ENCODE results near the gene MYO5C.

Gene MYO5C

DNA sequence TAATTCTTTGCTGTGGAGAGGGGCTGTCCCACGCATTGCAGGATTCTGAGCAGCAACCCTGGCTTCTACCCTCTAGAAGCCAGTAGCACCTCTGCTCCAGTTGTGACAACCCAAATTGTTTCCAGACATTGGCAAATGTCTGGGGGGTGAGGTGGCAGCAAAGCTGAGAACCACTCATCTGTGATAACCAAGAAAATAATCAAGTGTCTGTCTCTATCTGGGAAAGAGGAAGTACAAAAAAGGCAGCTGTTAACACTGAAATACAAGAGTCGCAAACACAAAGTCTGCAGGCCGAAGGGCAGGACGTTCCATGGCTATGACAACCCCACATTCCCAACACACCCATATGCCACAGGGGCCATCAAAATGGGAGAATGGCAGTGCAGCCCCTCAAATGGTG lies 62.2 kb downstream of the MYO5C start:
- TF ChIP-seq, protein P1, sequence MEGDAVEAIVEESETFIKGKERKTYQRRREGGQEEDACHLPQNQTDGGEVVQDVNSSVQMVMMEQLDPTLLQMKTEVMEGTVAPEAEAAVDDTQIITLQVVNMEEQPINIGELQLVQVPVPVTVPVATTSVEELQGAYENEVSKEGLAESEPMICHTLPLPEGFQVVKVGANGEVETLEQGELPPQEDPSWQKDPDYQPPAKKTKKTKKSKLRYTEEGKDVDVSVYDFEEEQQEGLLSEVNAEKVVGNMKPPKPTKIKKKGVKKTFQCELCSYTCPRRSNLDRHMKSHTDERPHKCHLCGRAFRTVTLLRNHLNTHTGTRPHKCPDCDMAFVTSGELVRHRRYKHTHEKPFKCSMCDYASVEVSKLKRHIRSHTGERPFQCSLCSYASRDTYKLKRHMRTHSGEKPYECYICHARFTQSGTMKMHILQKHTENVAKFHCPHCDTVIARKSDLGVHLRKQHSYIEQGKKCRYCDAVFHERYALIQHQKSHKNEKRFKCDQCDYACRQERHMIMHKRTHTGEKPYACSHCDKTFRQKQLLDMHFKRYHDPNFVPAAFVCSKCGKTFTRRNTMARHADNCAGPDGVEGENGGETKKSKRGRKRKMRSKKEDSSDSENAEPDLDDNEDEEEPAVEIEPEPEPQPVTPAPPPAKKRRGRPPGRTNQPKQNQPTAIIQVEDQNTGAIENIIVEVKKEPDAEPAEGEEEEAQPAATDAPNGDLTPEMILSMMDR (conservative IDR thresholded peaks at IDR 0.05; ENCODE audit: low read length): no peak
- no peak overlapping the region for H3K4me3 ChIP-seq (ENCODE audit: low read length)
- peak; percentile 43 for DNase-seq (ENCODE audit: low read depth)

DNA sequence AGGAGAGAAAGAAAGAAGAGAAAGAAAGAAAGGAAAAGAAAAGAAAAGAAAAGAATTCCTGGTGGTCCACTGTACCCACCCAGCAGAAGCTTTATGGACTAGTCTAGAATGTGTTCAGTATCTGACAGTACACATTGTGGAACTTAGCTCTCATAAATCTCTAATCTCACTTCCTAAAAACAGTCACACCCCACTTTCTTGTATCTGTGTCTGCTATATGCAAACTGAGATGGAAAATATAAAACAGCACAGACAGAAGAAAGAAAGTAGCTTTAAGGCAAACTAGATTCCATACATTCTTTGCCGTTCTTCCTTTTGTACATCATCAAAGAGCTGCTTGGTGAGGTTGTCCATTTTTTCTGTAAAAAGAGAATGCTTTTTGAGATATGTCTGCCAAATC lies 63.3 kb downstream of the MYO5C start:
- TF ChIP-seq, protein P1 (conservative IDR thresholded peaks at IDR 0.05; ENCODE audit: low read length): no peak
- DNase-seq (ENCODE audit: low read depth): no peak
- no peak overlapping the region for H3K4me3 ChIP-seq (ENCODE audit: low read length)

DNA sequence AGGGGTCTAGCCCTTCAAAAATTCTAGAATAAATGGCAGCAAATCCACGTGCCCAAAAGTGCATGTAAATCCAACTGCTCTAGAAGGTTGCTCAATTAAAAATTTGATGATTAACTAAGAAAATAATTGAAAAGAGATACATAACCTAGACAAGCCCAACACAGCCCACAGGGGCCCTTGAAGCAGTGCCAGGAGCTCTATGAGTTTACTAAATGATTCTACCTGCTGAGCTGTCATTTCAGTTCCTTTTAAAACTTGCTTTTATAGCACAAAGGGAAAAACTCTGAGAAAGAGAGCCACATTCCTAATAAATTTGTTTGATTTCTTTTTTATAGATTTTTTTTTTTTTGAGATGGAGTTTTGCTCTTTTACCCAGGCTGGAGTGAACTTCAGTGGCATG lies 65.5 kb downstream of the MYO5C start:
- DNase-seq (ENCODE audit: low read depth): no peak
- no peak overlapping the region for H3K4me3 ChIP-seq (ENCODE audit: low read length)
- TF ChIP-seq, protein P1 (conservative IDR thresholded peaks at IDR 0.05; ENCODE audit: low read length): no peak

DNA sequence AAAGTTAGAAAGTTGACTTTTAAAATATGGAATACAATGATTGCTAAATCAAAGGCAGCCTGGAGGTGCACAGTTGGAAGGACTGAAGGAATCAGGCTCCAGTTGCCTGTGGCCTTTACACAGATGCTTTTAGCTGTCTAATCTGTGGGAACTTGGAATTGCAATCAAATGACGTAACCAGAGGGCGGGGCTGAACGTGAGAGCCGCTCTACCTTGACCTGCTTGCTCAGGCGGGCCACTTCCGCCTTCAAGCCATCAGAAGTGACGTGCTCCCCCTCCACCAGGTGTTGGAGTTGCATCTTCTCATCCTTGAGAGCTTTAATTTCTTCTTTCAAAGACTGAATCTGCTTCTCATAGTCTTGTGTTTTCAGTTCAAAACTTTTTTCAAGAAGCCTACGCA lies 66.7 kb downstream of the MYO5C start:
- no peak overlapping the region for H3K4me3 ChIP-seq (ENCODE audit: low read length)
- DNase-seq (ENCODE audit: low read depth): no peak
- TF ChIP-seq, protein P1 (conservative IDR thresholded peaks at IDR 0.05; ENCODE audit: low read length): no peak

DNA sequence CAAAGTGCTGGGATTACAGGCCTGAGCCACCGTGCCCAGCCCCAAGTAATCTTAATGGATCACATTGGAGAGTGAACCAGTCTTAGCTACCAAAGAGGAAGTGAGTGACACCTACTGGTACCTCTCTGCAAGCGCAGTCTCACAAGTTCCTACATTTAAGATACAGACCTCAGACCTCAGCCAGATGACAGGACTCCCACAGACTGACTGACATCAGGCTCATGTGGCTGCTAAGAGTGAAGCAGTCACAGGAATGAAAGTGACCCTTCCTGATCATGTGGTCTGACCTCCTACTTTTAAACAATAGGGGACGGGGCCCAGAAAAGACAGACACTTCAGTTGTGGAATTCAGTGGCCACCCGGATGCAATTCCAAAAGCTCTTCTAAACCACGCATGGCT lies 68.1 kb downstream of the MYO5C start:
- H3K4me3 ChIP-seq (ENCODE audit: low read length): no peak overlapping the region
- peak; percentile 87 for DNase-seq (ENCODE audit: low read depth)
- TF ChIP-seq, protein P1 (conservative IDR thresholded peaks at IDR 0.05; ENCODE audit: low read length): peak; percentile 92

DNA sequence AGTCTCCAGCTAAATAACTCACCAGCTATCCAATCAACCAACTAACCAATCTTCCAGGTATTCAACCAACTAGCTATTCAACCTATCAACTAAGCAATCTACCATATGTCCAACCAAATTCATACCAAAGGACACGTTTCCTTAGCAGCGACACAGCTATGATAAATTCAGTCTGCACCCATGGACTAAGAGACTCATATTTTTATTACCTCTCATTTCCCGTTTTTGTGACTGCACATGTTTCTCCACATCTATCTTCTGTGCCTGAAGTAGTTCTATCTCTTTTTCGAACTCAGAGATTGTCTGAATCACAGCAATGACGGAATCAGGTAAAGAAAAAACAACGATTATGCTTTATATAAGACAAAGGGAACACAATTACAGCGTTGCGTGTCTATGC lies 70.4 kb downstream of the MYO5C start:
- TF ChIP-seq, protein P1 (conservative IDR thresholded peaks at IDR 0.05; ENCODE audit: low read length): no peak
- H3K4me3 ChIP-seq (ENCODE audit: low read length): no peak overlapping the region
- no peak for DNase-seq (ENCODE audit: low read depth)

DNA sequence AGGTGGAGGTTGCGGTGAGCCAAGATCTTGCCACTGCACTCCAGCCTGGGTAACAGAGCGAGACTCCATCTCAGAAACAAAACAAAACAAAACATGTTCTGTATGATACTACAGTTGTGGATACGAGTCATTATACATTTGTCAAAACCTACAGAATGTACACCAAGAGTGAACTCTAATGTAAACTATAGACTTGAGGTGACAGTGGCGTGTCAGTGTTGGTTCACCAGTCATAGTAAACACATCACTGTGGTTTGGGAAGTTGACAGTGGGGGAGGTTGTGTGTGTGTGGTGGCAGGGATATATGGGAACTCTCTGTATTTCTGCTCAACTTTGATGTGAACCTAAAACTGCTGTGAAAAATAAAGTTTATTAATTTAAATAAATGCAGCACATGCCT lies 71.4 kb downstream of the MYO5C start:
- TF ChIP-seq, protein P1 (conservative IDR thresholded peaks at IDR 0.05; ENCODE audit: low read length): no peak
- no peak for DNase-seq (ENCODE audit: low read depth)
- no peak overlapping the region for H3K4me3 ChIP-seq (ENCODE audit: low read length)
